HG03139 (cell line): ENCODE measurements around the gene TACC2.
"Not testable (repeated sequence)": the region's sequence is repeated elsewhere in the genome, so short reads cannot be mapped to it uniquely, and the experiment has no call there.

Source experiments
- ATAC-seq: cut with Tn5 transposase; IDR thresholded peaks from one replicate; pipeline ENCODE4 v1.9.1; 2021; ENCODE audit not compliant: unreplicated experiment

TACC2 gene

DNA sequence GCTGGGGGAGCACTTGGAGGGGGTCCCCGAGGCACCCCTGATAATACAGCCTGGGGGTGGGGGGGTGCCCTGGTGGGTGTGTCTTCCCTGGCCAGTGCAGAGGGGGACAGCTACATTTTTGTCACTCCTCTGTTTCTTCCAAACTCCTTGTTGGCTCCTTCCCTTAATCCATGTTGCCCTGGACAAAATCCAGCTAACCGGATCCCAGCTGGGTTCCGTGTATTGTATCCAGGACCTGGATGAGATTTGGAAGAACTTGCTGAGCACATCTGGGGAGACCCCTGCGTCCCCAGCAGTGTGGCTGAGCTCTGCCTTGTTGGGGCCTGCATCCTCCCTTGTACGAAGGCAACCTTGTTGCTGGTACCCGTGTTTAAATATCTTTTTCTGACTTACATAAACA lies 195.3 kb downstream of the TACC2 start:
- no peak for ATAC-seq

GRCh38 chr10:122185643-122186042 lies 196.7 kb downstream of the TACC2 start:
- no peak for ATAC-seq

- no peak for ATAC-seq
Measured at GRCh38 chr10:122186816-122187810, 198.2 kb downstream of the TACC2 start.

DNA sequence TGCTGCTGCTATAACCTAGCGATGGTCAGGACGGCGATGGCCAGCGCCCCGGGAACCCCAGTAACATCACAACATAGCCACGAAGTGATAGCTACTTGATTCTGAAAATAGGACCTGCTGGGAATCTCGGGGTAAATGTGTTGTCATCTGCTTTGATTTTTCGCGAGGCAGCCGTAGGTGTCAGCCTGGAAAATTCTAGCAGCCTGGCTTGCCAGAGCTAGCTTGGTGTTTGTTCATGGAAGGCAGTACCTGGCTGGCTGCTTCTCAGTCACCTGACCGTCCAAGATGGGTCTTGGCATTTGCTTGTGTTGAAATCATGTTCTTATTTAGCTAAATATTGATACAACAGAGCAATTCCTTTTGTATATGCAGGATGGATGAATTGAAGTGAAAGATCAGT lies 199.7 kb downstream of the TACC2 start:
- ATAC-seq: no peak

DNA sequence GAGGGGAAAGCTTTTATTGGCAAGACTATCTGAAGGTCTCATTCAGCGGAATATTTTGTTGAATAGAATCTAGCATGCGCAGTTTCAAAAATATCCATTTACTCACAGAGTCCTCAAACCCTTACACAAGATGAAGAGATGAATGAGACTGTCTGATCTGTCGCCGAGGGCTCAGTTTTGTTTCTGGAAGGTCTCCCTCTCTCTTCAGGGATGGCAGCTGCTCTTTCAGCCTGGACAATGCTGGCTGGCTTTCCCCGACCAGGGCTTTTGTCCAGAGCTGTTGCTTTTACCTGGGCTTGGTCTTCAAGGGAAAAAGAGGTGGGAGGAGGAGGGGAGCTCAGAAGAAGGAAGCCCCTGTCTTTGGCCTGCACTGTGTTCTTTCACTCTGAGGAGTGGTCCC lies 200.2 kb downstream of the TACC2 start:
- no peak for ATAC-seq

GRCh38 chr10:122190176-122190943 lies 201.4 kb downstream of the TACC2 start:
- ATAC-seq: no peak

GRCh38 chr10:122191936-122192541 lies 203.1 kb downstream of the TACC2 start:
- ATAC-seq: no peak

- ATAC-seq: no peak
Measured at GRCh38 chr10:122194251-122194650, 205.3 kb downstream of the TACC2 start.

DNA sequence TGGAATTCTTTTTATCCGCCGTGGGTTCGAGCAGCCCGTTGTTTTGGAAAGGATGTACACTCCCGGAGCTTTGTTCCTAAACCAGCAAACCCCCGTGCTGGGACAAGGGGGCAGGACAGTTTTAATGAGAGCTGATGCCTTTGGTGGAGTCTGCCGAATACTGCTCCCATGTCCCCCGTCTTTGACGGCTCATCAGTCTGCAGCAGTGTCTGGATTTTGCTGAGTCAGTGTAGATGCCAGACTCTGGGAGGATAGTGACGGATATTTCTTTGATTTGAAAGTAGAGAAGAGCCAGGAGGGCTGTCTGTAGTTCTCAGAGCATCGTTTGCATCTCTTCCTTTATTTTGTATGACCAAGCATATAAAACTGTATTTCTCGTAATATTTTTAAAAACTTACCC lies 207.3 kb downstream of the TACC2 start:
- ATAC-seq: no peak

GRCh38 chr10:122197611-122198222 lies 208.8 kb downstream of the TACC2 start:
- no peak for ATAC-seq

DNA sequence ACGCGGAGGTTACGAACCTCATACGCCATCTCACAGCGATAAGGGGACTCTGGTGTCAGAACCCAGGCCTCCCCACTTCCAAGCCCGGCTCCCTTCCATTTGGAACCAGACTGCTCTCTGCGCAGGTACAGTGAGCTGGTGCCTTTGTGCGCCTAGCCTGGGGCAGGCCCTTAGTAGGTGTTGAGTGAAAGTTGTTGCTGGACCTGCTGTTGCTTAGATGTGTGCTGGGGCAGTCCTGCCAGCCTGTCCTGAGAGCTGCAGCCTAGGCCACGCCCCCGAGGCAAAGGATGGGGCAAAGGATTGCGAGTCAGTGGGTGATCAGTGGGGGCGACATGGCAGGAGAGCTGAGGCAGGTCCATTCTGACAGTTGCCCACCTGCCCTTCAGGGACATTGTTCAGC lies 209.7 kb downstream of the TACC2 start:
- ATAC-seq: no peak

DNA sequence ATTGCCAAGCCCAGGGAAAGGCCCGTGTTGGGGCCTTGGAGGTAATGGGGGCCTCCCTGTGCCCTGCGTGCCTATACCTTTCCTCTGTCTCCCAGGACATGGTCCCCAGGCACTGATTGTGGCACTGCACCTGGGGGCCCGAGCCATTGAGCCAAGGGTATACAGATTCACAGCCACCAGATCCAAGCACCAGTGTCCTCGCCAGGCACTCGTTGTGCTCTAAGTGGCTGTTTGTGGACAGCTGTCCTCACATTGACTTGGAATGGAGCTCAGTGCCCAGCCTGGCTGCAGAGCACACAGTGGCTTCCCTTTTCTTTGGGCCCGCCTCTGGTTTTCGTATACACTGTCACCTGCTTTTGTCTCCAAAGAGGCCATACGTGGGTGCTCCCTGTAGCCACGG lies 210.1 kb downstream of the TACC2 start:
- ATAC-seq: no peak

- ATAC-seq: no peak
Measured at GRCh38 chr10:122199689-122200088, 210.7 kb downstream of the TACC2 start.

- no peak for ATAC-seq
Measured at GRCh38 chr10:122201401-122201800, 212.4 kb downstream of the TACC2 start.

- ATAC-seq: not testable (repeated sequence)
Measured at GRCh38 chr10:122203180-122203579, 214.2 kb downstream of the TACC2 start.

- ATAC-seq: no peak
Measured at GRCh38 chr10:122204691-122205489, 215.9 kb downstream of the TACC2 start.

GRCh38 chr10:122206471-122207065 lies 217.6 kb downstream of the TACC2 start:
- no peak for ATAC-seq

DNA sequence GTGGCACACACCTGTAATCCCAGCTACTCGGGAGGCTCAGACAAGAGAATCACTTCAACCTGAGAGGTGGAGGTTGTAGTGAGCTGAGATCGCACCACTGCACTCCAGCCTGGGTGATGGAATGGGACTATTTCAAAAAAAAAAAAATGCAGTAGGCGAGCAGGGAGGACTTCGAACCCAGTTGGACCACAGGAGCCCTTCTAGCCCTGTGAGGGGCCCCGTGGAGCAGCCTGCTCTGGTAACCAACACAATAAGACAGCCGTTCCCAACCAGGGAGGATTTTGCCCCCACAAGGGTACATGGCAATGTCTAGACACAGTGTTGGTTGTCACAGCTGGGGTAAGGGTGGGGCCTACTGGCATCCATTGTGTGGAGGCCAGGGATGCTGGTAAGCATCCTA lies 218.2 kb downstream of the TACC2 start:
- ATAC-seq: no peak

DNA sequence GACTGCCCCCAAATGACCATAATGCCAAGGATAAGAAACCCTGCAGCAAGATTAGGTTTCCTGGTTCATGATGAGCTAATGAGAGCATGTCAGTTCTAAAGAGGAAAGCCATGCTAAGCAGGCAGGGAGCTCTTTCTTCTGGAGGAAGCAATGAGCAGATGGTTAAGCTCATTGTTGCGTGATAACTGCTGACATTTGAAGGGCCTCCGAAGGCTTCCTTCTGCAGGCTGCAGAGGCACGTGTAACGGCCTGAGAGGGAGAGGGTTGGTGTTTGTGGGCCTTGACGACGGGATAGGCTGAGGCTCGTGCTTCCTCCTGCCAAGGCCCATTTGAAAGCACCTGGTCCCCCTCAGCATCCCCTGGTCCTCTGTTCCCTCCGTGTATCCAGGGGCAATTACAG lies 218.6 kb downstream of the TACC2 start:
- ATAC-seq: no peak
